ENCODE measurements around the gene MKI67. TPM values are rescaled to one million over a fixed set of nuclear protein-coding genes. Genes with fewer than 3 reads are reported as not detected.
A peak's percentile ranks its signal among the peaks of the same experiment; 100 is the strongest.

MKI67 gene
- total RNA-seq, 1 donor from 2014 or later = 40.6 TPM

DNA sequence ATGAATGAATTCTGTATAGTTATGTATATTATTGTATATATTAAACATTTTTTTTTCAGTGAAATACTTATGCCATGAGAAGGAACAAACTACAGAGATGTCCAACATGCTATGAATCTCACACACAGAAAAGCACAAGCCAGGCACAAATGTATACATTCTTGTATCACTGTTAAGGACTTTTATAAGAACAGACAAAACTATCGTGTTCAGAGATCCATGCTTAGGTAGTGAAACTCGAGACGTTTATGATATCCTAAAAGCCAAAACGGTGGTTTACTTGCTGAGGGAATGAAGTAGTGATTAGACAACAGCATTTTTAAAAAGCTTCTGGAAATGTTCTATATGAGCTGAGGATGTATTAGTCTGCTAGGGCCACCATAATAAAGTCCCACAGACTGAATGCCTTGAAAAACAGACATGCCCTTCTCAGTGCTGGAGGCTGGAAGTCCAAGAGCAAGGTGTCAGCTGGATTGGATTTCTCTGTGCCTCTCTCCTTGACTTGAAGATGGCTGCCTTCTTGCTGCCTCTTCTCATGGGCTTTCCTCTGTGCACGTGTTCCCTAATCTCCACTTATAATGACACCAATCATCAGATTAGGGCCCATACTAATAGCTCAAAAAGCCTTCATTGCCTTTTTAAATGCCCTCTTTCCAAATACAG, 4.3 kb downstream of the MKI67 start:
- TF ChIP-seq, protein P1, sequence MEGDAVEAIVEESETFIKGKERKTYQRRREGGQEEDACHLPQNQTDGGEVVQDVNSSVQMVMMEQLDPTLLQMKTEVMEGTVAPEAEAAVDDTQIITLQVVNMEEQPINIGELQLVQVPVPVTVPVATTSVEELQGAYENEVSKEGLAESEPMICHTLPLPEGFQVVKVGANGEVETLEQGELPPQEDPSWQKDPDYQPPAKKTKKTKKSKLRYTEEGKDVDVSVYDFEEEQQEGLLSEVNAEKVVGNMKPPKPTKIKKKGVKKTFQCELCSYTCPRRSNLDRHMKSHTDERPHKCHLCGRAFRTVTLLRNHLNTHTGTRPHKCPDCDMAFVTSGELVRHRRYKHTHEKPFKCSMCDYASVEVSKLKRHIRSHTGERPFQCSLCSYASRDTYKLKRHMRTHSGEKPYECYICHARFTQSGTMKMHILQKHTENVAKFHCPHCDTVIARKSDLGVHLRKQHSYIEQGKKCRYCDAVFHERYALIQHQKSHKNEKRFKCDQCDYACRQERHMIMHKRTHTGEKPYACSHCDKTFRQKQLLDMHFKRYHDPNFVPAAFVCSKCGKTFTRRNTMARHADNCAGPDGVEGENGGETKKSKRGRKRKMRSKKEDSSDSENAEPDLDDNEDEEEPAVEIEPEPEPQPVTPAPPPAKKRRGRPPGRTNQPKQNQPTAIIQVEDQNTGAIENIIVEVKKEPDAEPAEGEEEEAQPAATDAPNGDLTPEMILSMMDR (conservative IDR thresholded peaks at IDR 0.05; ENCODE audit: low read depth, low read length) = no peak
- no peak overlapping the region for H3K4me3 ChIP-seq (ENCODE audit: low read depth, low read length)
- DNase-seq (ENCODE audit: low read depth) = no peak

DNA sequence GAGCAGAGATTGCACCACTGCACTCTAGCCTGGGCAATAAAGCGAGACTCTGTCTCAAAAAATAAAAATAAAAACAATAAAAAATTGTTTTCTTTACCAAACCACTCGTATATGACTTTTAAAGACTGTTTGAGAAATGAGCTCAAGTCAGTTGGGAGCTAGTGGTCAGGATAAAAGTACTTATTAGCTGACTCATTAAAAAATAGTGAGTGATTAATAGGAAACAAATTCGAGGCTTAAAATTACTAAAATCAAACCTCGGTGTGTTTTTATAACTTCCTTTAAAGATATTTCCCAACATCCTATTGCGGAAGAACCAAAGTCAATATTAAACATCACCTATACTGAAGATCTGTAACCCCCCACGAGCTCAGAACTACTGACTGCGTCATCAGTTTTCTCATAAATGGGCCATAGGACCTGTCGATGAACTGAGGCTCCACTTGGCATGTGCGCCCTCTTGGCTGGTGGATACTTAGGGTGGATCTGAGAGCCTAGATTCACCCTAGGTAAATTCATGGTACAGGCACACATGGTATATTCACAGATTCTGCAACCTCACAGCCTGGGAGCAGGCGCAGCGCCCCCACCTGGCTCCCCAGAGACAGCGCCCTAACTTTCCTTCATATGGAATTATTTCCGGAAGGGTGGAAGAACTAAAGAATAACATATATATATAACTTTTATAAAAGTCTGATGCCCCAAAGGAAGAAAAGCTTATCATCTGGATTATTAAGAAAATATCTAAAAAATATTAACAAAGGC, 9.2 kb downstream of the MKI67 start:
- H3K4me3 ChIP-seq (ENCODE audit: low read depth, low read length) = no peak overlapping the region
- TF ChIP-seq, protein P1 (conservative IDR thresholded peaks at IDR 0.05; ENCODE audit: low read depth, low read length) = peak; percentile 35
- no peak for DNase-seq (ENCODE audit: low read depth)

DNA sequence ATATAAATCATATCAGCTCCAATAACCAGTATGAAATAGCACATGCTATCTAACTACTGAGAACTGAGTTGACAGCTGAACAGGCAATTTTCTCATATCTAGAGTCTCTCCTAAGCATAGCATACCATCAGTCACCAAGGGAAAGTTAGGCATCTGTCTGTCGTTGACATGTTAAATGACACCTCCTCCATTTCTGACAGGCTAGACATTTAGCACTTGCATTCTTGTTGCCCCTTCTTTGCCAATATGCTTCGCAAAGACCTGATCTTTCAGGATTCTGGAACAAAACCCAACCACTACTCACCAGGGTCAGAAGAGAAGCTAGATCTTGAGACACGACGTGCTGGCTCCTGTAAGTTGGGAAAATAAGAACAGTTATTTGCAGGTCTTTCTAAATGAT, 10.0 kb downstream of the MKI67 start:
- DNase-seq (ENCODE audit: low read depth) = no peak
- TF ChIP-seq, protein P1 (conservative IDR thresholded peaks at IDR 0.05; ENCODE audit: low read depth, low read length) = no peak
- H3K4me3 ChIP-seq (ENCODE audit: low read depth, low read length) = no peak overlapping the region

DNA sequence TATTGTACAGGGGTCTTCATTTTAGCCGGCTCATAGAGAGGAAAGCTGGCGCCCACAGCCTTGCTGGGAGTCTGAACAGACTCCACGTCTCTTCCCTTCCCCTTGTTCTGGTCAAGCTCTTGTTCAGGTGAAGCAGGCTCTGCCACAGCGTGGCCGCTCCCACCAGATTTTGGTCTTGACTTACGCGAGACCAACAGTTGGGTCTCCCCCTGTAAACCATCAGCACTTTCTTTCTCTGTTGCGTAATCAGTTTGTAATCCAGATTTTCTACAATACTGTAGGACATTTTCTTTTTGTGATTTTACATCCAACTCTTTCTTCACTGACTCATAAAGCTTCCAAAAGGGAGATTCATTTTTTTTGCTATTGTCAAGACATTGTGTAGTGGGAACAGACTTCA, 10.9 kb downstream of the MKI67 start:
- H3K4me3 ChIP-seq (ENCODE audit: low read depth, low read length) = no peak overlapping the region
- DNase-seq (ENCODE audit: low read depth) = no peak
- TF ChIP-seq, protein P1 (conservative IDR thresholded peaks at IDR 0.05; ENCODE audit: low read depth, low read length) = no peak

DNA sequence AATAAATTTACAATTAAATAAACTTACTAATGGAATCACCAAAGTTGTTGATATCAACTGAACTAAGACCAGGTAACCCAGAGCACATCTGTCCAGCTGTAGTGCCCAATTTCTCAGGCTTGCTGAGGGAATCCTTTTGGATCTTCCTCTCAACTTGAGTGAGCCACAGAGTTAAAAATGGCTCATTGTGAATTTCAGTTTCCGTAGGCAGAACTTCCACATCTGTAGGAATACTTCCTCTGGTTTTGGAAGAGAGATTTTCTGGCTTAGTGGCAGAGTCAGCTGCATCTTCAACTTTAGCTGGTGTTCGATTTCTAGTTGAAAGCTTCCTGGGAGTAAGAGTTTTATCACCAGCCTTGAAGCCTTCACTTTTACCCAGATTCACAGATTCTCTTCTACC, 11.3 kb downstream of the MKI67 start:
- TF ChIP-seq, protein P1 (conservative IDR thresholded peaks at IDR 0.05; ENCODE audit: low read depth, low read length) = no peak
- no peak overlapping the region for H3K4me3 ChIP-seq (ENCODE audit: low read depth, low read length)

DNA sequence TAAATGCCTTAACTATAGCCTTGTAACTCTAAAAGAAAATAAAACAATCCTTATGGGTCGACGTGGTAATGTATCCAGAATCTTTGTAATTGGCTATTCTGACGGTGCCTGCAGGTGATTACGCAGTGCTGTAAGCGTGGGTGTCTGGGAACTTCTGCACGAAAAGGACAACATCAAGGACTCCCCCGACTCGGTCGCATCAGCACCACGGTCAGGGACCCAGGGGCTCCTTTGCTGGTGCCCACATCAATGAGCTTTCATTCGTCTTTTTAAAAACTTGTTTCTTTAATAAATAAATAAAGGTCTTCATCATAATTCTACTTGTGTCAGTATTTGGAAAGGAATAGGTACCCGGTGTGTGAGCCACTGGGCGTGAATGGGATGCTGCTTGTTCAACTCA, 13.2 kb downstream of the MKI67 start:
- no peak overlapping the region for H3K4me3 ChIP-seq (ENCODE audit: low read depth, low read length)
- no peak for DNase-seq (ENCODE audit: low read depth)
- TF ChIP-seq, protein P1 (conservative IDR thresholded peaks at IDR 0.05; ENCODE audit: low read depth, low read length) = no peak

More for the DNA sequence above, 11.3 kb downstream of the MKI67 start:
- no peak for DNase-seq (ENCODE audit: low read depth)
